Measurements from ENCODE around the gene PCYT2.

- TF ChIP-seq ZFX (IDR thresholded peaks at IDR 0.05) (no peak), CTCF (conservative IDR thresholded peaks at IDR 0.05) (no peak)
Observed at GRCh38 chr17:81863833-81864768, 47.1 kb downstream of the PCYT2 start.
